ENCODE results near the gene ICAM1. TPM values are rescaled to one million over a fixed set of nuclear protein-coding genes. Genes with fewer than 3 reads are reported as not detected.
A peak's percentile ranks its signal among the peaks of the same experiment; 100 is the strongest.

ICAM1 gene
- total RNA-seq, 1 donor: 35.5 TPM

DNA sequence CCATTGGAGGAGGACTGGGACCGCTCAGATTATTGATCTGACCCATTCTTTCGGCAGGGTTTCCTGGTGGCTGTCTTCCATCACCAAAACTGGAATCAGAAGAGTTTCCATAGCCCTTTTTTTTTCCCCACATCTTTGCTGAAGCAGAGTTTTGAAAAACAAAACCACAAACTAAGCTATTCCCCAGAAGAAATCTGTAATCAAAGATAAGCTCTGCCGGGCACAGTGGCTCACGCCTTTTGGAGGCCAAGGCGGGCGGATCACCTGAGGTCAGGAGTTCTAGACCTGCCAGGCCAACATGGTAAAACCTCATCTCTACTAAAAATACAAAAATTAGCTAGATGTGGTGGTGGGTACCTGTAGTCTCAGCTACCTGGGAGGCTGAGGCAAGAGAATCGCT lies 4.2 kb upstream of the ICAM1 start:
- Histone ChIP-seq H3K27ac (ENCODE audit: low read depth, low read length) (no peak overlapping the region), H3K79me2 (ENCODE audit: insufficient read depth, low read length) (no peaks in the 10 kb centered on the region), H3K4me3 (ENCODE audit: insufficient read depth, low read length) (no peak overlapping the region), H3K4me2 (ENCODE audit: insufficient read depth, low read length) (no peak overlapping the region), H3K27me3 (ENCODE audit: insufficient read depth, low read length) (no peaks in the 10 kb centered on the region), H3K9me3 (ENCODE audit: low read depth, low read length) (no peaks in the 10 kb centered on the region), H3K4me1 (ENCODE audit: insufficient read depth, low read length) (peaks cover 11% of the 10 kb centered on the region), H4K20me1 (ENCODE audit: insufficient read depth, low read length) (no peaks in the 10 kb centered on the region), H2AFZ (ENCODE audit: low read length) (no peak overlapping the region), H3K36me3 (ENCODE audit: insufficient read depth, low read length) (no peaks in the 10 kb centered on the region)
- DNase-seq (ENCODE audit: insufficient read length, low spot score, missing footprints): no peak
- TF ChIP-seq CTCF (IDR thresholded peaks at IDR 0.05; ENCODE audit: extremely low read depth, low read depth, low read length): no peak

GRCh38 chr19:10268071-10268470 lies 2.8 kb upstream of the ICAM1 start:
- no peak overlapping the region for H3K4me2 ChIP-seq (ENCODE audit: insufficient read depth, low read length)
- H4K20me1 ChIP-seq (ENCODE audit: insufficient read depth, low read length): no peaks in the 10 kb centered on the region
- no peaks in the 10 kb centered on the region for H3K27me3 ChIP-seq (ENCODE audit: insufficient read depth, low read length)
- H3K27ac ChIP-seq (ENCODE audit: low read depth, low read length): no peak overlapping the region
- no peak overlapping the region for H3K4me3 ChIP-seq (ENCODE audit: insufficient read depth, low read length)
- no peak for TF ChIP-seq CTCF (IDR thresholded peaks at IDR 0.05; ENCODE audit: extremely low read depth, low read depth, low read length)
- peaks cover 11% of the 10 kb centered on the region for H3K4me1 ChIP-seq (ENCODE audit: insufficient read depth, low read length)
- DNase-seq (ENCODE audit: insufficient read length, low spot score, missing footprints): no peak
- no peaks in the 10 kb centered on the region for H3K36me3 ChIP-seq (ENCODE audit: insufficient read depth, low read length)
- no peak overlapping the region for H2AFZ ChIP-seq (ENCODE audit: low read length)
- no peaks in the 10 kb centered on the region for H3K79me2 ChIP-seq (ENCODE audit: insufficient read depth, low read length)
- H3K9me3 ChIP-seq (ENCODE audit: low read depth, low read length): no peaks in the 10 kb centered on the region

- DNase-seq (ENCODE audit: insufficient read length, low spot score, missing footprints): peak; percentile 96
- Histone ChIP-seq H3K79me2 (ENCODE audit: insufficient read depth, low read length) (no peaks in the 10 kb centered on the region), H3K4me2 (ENCODE audit: insufficient read depth, low read length) (peak overlapping the region; percentile 74), H3K4me3 (ENCODE audit: insufficient read depth, low read length) (peak overlapping the region; percentile 66), H2AFZ (ENCODE audit: low read length) (peak overlapping the region; percentile 80), H3K27ac (ENCODE audit: low read depth, low read length) (no peak overlapping the region), H3K4me1 (ENCODE audit: insufficient read depth, low read length) (peaks cover 11% of the 10 kb centered on the region), H4K20me1 (ENCODE audit: insufficient read depth, low read length) (no peaks in the 10 kb centered on the region), H3K36me3 (ENCODE audit: insufficient read depth, low read length) (no peaks in the 10 kb centered on the region), H3K9me3 (ENCODE audit: low read depth, low read length) (no peaks in the 10 kb centered on the region), H3K27me3 (ENCODE audit: insufficient read depth, low read length) (no peaks in the 10 kb centered on the region)
- TF ChIP-seq CTCF (IDR thresholded peaks at IDR 0.05; ENCODE audit: extremely low read depth, low read depth, low read length): peak; percentile 87
These were observed 1.4 kb upstream of the ICAM1 start for GRCh38 chr19:10269333-10270179.

- Histone ChIP-seq H4K20me1 (ENCODE audit: insufficient read depth, low read length) (no peaks in the 10 kb centered on the region), H3K27me3 (ENCODE audit: insufficient read depth, low read length) (no peaks in the 10 kb centered on the region), H3K4me1 (ENCODE audit: insufficient read depth, low read length) (peaks cover 11% of the 10 kb centered on the region), H3K4me3 (ENCODE audit: insufficient read depth, low read length) (peak overlapping the region; percentile 66), H3K4me2 (ENCODE audit: insufficient read depth, low read length) (peak overlapping the region; percentile 74), H3K27ac (ENCODE audit: low read depth, low read length) (peak overlapping the region; percentile 12), H3K36me3 (ENCODE audit: insufficient read depth, low read length) (no peaks in the 10 kb centered on the region), H3K79me2 (ENCODE audit: insufficient read depth, low read length) (no peaks in the 10 kb centered on the region), H2AFZ (ENCODE audit: low read length) (peak overlapping the region; percentile 80), H3K9me3 (ENCODE audit: low read depth, low read length) (no peaks in the 10 kb centered on the region)
- DNase-seq (ENCODE audit: insufficient read length, low spot score, missing footprints): peak; percentile 85
- no peak for TF ChIP-seq CTCF (IDR thresholded peaks at IDR 0.05; ENCODE audit: extremely low read depth, low read depth, low read length)
These were observed 722 bp upstream of the ICAM1 start for GRCh38 chr19:10270180-10270615.
